Stimulated activated CD4-positive, alpha-beta T cell treated with anti-CD3 and anti-CD28 coated beads, Interleukin-15, amount 100 ng/mL, for 24 hours (primary cell): Measurements from ENCODE around the gene EFCAB5.
"Not testable (repeated sequence)": the region's sequence is repeated elsewhere in the genome, so short reads cannot be mapped to it uniquely, and the experiment has no call there.

ENCODE experiments used
- DNase-seq: peaks from one replicate; pipeline ENCODE4 v3.0.0-alpha.2; 2020

EFCAB5 gene

DNA sequence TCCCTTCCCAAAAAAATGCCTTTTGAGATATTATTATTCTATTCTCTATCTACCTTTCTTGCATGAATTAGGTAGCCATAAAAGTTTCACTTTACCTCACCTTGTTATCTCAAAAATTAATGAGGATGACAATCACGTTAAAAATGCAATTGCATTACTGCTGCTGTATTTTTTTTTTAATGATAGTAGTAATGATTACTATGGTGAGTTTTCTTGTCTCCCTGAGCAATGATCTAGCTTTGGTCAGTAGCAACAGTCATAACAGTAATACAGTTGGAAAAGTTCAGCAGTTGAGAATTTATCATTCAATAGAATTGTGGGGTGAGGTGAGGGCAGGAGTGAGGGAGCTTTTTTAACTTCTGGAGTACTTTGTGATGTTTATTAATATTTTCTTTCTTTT lies at the start of gene EFCAB5:
Gene EFCAB5, plus strand, starts transcription at position 301 of the 400 bp plus-strand sequence. CDS start 163 bp downstream, outside the sequence.
- DNase-seq: no peak

DNA sequence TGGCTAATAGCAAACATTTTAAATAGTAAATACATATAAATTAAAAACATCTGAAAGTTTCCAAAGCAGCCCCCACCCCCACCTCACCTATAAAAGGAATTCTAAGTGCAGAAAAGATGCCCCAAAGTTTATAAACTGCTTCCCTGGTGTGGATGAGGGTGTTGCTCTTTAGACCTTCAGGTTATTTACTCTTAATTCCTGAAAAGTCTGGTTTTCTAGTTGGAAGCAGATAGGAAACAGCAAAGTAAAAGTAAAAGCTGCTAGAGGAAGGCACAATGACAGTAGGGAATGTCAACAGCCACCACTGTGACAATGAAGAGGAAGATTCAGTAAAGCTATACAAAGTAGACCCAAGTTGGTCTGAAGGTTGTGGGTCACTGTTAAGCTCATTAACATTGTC lies 49.2 kb upstream of the EFCAB5 start:
- no peak for DNase-seq

DNA sequence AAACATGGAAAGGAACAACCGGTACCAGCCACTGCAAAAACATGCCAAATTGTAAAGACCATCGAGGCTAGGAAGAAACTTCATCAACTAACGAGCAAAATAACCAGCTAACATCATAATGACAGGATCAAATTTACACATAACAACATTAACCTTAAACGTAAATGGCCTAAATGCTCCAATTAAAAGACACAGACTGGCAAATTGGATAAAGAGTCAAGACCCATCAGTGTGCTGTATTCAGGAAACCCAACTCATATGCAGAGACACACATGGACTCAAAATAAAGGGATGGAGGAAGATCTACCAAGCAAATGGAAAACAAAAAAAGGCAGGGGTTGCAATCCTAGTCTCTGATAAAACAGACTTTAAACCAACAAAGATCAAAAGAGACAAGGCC lies 44.3 kb upstream of the EFCAB5 start:
- DNase-seq: not testable (repeated sequence)

DNA sequence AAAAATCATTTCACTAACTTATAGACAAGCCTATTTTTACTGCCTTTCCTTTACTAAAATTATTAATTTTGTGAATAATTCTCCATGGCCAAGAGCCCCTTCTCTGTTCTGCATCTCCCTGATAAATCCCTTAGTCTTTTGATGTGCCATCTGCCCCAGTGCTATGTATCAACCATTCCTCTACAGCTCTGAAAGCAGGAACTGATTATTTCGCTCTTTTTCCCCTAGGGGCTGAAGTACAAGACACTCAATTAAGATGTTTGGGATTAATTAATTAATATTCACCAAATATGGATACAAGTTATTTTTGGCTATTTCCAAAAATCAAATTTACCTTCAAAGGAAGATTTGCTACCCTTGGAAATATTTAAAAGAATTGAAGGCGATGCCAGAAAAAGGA lies 38.0 kb upstream of the EFCAB5 start:
- no peak for DNase-seq

DNA sequence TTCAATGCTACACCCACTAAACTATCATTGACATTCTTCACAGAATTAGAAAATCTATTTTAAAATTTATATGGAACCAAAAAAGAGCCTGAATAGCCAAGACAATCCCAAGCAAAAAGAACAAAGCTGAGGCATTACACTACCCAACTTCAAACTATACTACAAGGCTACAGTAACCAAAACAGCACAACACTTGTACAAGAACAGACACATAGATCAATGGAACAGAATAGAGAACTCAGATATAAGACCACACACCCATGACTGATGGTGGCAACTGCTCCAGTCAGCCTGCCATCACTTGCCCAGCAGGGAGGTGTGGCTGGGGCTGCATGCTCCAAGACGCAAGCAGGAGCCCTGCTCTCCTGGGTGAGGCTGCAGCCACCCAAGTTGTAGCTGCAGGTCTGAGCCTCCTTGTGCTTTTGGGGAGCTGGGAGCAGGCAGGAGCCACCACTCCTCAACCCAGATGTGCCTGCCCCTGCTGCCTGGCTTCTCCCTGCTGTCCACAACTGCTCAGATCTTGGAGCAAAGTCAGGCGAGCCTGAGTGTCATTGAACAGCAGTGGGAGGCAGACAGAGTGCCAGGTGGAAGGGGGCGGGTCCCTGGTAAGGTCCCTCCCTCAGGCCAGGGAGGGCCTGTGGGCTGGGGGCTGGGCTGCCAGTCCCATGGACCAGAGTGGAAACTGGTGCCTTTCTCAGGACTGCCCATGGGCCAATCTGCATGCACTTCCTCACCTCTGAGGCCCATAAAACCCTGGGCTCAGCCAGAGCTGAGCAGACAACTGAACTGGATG lies 36.2 kb upstream of the EFCAB5 start:
- DNase-seq: no peak

DNA sequence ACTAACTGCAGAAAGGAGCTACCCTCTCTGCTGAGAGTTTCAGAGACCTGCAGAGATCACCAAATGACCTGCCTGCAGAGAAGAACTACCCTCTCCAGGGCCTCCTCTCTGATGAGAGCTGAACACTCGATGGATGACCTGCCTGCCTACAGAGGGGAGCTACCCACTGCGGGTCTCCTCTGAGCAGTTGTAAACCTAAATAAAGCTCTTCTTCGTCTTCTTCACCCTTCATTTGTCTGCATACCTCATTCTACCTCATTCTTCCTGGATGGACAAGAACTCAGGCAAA lies 35.6 kb upstream of the EFCAB5 start:
- DNase-seq: no peak

DNA sequence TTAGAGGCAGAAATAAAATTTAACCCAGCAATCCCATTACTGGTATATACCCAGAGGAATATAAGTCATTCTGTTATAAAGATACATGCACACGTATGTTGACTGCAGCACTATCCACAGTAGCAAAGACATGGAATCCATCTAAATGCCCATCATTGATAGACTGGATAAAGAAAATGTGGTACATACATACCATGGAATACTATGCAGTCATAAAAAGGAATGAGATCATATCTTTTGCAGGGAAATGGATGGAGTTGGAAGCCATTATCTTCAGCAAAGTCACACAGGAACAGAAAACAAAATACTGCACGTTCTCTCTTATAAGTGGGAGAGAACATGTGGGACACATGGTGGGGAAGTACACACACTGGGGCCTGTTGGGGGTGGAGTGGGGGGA lies 34.5 kb upstream of the EFCAB5 start:
- no peak for DNase-seq

DNA sequence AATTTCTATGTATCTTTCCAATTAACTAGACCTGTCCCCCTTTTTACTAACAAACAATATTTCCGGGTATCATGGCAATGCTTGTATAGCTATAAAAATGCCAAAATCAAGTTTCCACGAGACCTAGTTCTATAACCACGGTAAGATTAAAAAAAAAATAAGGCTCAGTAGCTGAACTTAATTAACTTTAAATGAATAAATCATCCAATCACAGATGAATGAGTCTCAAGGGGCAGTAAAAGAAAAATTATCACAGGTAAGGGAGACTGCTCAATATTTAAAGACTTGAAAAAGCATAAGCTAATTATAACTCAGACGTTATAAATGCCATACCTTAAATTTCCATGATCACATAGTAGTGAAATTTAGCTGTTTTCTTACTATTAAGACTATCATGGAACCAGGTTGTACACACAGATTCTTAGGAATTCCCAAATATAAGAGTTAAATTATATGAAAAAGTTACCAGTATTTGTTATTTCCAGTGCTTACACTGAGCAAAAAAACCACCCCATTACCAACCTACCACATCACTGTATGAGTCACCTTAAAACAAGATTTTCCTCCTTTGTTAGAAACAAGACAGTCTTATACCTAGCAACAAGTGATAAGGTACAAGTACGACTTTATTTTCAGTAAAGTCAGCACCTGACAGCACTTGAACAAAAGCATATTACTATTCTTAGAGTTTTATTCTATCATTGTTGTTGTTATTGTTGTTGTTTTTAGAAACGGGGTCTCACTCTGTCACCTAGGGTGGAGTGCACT lies 32.0 kb upstream of the EFCAB5 start:
- no peak for DNase-seq

DNA sequence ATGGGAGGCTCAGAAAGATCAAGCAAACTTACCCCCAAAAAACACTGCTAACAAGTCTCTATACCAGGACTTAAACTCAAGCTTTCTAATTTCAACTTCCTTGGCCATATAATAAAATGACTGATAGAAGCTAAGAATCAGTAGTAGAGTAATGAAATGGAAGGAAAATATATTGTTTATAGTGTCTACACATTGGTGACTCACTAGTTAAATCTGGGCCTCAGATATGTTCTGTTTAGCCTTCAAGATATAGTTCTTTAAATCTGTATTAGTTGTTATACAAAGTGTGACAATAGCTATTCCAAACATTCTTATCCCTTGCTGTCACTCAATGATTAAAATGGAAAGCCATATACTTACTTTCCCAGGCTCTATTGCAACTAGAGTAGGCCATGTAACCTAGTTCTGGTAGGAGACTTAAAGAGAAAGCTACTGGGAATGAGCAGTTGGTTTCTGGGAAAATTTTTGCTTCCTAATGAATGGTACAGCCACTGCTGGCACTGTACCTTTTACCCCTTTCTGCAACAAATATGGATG lies 29.7 kb upstream of the EFCAB5 start:
- DNase-seq: no peak

DNA sequence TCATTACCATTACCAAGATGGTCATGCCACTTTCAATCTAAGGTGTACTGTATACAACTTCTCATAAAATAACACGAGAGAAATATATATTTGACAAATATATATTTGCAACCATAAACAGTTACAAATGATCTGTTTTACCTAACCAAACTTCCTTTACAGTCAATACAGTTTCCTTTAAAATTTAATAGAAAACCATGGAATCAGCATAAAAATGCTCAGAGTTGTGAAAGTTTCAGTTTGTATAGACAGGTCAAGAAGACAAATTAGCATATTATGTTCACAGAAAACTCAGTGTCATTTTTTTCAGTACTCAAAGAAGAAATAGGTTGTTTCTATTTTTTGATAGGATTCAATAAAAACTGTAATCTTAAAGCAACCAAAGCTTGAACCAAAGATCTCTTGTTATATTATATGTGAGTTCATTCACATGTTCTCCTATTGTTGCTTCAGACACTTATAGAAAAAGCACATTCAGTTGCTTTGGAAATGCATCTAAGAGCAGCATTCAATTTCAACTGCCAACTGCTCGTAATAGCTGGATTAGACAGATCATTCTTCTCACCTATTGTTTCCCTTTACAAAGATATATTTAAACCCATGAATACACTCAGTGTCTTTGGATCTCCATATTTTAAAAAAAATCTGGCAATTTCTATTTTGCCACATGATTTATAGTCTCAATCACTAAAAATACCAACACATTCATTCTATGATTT lies 26.5 kb upstream of the EFCAB5 start:
- DNase-seq: no peak

DNA sequence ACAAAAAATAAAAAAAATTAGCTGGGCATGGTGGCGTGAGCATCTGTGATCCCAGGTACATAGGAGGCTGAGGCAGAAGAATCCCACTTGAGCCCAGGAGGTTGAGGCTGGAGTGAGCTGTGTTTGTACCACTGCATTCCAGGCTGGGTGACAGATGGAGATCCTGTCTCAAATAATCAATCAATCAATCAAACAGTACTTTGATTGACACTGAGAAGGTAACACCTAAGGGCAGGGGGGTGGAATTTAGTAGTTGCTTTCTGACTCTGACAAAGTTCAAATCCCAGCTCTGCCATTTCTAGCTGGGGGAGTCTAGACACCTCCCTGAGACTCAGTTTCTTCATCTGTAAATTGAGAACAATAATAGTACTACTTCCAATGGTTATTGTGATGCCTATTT lies 23.4 kb upstream of the EFCAB5 start:
- DNase-seq: no peak

DNA sequence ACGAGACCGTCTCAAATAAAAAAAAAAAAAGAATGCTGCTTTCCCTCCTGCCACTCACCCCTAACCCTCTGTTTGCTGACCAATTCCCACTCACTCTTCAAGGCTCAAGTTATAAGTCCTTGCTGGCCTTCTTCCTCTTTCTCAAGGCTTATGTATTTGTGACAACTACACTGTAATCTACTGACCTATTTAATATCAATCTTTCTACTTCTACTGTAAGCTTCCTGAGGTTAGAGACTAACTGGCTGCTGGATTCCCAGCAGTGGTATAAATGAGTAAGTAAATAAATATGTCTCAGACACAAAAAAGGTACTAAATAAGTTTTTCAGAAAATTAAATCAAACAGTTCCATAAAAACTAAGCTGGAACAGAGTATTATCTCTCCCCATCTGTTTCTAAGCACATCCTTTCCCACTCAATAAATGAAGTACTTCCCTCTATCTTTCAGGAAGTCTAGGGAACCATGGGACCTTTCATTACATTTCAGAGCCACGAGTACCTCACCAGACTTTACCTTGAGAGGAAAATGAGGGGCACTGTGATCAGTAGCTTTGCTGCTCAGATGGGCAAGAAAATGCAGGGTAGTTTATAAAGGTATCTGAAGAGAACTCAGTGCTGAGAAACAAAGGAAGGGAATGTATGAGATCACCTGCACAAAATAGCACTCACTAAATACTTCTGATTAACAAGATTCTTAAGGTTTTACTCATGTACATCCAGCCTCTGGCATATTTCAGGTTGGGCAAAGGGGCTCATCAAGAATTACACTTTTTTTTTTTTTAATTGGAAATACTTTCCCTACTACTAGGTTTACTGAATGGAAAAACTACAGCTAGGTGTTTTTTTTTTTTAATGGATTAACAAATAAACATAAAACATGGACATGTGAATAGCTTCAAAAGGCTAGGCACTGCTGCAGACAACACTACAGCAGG lies 22.2 kb upstream of the EFCAB5 start:
- DNase-seq: no peak

DNA sequence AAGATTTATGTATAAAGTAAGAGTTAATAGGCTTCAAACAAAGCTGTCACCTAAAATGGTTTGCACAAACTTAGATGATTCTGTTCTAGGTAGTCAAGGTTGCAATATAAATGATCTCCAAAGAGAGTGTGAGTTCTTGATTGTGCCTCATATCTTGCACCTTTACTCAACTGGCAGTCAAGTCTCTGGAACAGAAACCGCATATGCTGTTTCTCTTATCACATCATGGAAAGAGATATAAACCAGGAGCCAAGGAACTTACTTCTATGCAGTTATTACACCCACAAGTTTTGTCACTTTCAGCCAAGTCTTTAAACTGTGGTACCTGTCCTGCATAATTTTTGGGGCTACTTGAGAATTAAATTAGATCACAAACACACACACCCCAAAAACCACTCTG lies 16.6 kb upstream of the EFCAB5 start:
- no peak for DNase-seq

DNA sequence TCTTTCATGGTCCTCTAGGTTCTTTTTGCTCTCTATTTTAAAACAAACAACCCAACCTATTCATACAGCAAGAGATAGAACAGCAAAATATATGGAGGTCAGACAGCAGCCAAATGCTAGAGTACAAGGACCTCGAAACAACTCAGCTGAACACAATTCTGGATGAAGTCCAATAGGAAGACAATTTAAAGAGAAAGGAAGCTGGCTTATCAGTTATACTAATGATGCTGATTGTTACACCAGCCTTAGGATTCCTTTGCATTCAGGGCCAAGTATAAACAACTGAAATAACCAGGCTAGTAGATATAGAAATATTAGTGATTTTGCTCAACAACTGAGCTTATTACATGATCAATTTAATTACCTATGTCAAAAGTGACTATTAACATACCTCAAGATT lies 13.9 kb upstream of the EFCAB5 start:
- no peak for DNase-seq

DNA sequence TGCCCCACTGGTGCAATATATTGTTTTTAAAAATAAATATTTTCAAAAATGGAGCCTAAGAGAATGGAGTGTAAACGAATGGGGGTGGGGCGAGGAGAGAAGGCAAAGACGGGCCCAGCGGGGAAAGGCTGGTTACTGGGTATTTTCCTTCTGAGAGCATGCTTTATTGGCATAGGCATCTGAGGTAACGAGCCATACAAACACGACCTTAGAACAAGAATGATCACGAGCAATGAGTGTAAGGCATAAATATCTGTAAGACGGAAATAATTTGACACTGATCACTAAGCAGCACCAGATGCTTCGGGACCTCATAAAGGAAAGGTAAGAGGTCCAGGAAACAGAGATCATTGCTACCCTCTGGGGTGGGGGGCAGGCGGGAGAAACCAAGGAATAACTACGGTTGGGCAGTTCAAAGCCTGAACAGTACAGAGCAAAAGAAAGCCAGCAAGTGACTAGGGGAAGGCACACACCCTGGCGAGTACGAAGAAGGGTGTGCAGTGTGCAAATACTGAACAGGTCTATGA lies 12.4 kb upstream of the EFCAB5 start:
- peak; percentile 43 for DNase-seq

DNA sequence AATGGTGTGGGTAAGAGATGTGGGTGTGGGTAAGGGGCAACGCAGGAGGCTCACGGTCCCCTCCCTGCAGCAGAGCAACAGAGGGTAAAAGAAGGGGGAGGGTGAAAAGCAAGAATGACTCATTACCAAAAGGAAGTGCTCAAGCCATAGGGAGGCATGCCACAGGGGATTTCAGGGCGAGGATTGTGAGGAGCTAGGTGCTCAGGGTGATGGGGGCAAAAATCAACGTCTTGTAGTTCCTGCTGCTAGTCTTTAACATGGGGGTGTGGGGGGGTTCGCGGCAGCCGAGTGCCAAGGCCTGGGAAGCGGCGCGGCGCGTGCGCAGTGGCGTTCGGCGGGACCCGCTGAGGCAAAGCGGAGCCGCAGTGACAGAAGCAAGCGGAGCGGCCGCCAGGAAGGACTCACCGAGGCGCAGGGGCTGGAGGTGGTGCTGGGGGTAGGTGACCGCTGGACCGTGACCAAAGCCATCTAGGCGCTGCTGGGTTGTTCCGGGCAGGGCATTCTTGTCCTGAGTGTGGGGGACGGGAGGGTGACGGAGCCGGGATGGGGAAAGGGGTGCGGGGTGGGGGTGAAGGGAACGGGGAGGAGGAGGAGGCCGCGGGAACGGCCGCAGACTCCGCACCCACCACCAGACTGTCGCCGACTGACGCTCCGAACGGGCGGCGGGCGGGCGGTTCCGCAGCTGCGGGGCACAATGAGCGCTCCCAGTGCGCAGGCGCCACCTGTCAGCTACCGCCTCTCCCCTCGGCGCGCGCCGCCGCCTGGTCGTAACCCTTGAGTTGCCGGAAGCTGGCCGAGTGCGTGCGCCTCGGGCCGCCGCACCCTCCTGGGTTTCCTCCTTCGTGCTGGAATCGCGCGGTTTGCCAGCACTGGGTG lies 11.7 kb upstream of the EFCAB5 start, which contains the start of gene SSH2:
Gene SSH2, minus strand, starts transcription at position 696 of the 876 bp plus-strand sequence. Its CDS starts 228 bp downstream, at position 468.
- DNase-seq: peak; percentile 94

DNA sequence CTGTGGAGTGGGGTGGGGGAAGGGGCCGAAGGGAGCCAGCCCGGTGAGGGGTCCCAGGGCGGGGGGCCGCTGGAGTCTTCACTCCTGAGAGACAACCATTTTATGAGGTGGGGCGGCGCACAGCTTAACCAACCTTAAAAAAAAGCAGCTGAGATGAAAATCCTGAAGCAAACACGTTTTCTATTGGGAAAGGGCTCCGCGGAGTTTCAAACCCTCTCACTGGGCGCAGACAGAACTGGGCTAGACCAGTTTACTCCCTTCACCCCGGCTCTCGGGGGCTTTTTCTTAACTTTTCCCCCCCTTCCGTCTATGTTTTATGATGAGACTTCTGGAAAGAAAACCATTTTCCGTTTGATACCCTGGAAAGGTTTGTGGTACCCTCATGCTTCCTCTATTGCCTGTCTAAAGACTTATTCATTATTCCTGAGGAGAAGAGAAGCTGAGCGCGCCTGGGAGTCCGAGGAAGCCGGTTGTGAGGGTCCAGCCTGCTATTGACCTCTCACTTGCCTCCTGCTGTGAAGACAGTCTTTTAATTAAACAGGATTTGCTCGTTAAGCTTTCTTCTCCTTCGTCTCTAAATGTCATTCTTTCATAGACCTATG lies 10.9 kb upstream of the EFCAB5 start:
- DNase-seq: peak; percentile 5

DNA sequence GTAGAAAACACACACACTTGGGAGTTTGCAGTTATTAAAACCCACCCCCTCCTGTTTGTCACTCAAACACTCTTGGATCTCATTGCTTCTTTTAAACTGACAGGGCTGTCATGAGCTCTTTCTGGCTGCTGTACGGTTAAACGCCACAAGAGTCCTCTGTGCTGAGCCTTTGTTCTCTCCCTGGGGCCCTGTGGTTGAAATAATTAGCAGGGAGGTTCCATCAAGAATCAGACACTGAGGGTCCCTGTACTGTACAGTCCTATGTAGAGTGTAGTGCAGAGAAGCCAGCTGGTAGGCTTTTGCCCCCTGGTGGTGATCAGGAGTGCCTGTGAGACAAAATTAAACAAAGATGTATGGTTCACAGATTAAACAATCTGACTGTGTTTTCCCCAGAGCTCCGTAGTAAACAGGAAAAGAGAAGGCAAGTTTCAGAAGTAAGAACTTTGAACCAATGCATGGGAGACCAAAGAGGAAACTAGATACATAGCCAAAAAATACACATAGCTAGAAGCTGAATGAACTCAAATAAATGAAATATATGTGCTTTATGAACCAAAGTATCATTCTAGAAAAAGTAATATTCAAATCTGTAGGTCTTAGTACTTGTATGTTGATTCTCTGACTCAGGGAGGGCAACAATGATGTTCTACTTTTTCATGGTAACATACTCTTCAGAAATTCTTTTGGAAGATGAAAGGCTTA lies 10.1 kb upstream of the EFCAB5 start:
- DNase-seq: peak; percentile 70

DNA sequence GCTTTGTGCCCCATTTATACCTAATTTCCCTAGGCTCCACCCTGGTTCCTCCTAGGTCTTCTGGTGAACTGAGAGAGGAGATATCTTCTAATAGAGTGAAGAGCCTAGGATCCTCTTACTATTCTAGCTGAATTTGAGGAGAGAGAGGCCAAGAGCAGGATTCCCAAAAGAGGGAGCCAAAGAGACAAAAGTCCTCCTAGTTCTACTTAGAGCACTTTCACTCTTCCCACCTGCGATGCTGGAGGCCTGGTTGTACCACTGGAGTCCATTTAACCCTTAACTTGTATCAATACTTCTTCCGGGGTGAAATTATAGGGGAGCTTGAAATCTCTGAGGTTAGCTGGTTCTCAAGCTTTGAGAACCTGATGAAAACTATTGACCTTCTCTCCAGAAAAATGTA lies 8.1 kb upstream of the EFCAB5 start:
- no peak for DNase-seq

DNA sequence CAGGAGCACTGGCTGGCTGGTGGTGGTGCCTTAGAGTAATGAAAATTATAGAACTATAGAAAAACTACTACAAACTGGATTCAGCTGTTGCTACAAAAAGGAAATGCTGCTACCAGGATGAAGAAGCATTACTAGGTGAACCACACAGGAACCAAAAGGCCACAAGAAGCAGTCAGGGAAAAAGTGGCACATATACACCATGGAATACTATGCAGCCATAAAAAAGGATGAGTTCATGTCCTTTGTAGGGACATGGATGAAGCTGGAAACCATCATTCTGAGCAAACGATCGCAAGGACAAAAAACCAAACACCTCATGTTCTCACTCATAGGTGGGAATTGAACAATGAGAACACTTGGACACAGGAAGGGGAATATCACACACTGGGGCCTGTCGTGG lies 5.5 kb upstream of the EFCAB5 start:
- not testable (repeated sequence) for DNase-seq
